Chondrocyte (in vitro differentiated cells): ENCODE results near the gene ARID4B. TPM values are rescaled to one million over a fixed set of nuclear protein-coding genes. Genes with fewer than 3 reads are reported as not detected.

Experiments
- DNase-seq: peaks from one replicate; pipeline ENCODE4 v3.0.0; 2021; ENCODE audit warnings: mixed read lengths, low spot score
- H3K27ac Mint-ChIP-seq: one replicate; pipeline ENCODE4 v1.8.0; 2021; ENCODE audit warnings: mild to moderate bottlenecking, moderate library complexity, mixed read lengths; ENCODE audit not compliant: unreplicated experiment
- H3K27me3 Mint-ChIP-seq: 2 replicates; pipeline ENCODE4 v1.8.0; 2021; ENCODE audit warnings: low read depth, mixed read lengths
- H3K36me3 Mint-ChIP-seq: 2 replicates; pipeline ENCODE4 v1.8.0; 2021; ENCODE audit warnings: low read depth, mixed read lengths
- H3K4me1 Mint-ChIP-seq: 2 replicates; pipeline ENCODE4 v1.8.0; 2021; ENCODE audit warnings: low read depth, mild to moderate bottlenecking, mixed read lengths
- H3K4me3 Mint-ChIP-seq: one replicate; pipeline ENCODE4 v1.8.0; 2021; ENCODE audit warnings: mild to moderate bottlenecking, moderate library complexity, mixed read lengths; ENCODE audit not compliant: unreplicated experiment
- H3K9me3 Mint-ChIP-seq: 2 replicates; pipeline ENCODE4 v1.8.0; 2021; ENCODE audit warnings: low read depth, mixed read lengths
- CTCF ChIP-seq: fragments of 200-600 bp; sonication (generic); IDR thresholded peaks from 2 replicates; pipeline ENCODE4 v1.5.0; 2021; ENCODE audit warnings: antibody characterized with exemption, mild to moderate bottlenecking, moderate library complexity
- total RNA-seq: library from RNA; stranded (reverse); gene quantifications from 3 replicates; pipeline ENCODE4 v1.2.1, GENCODE V29; 2021

The ARID4B gene
- total RNA-seq, 1 donor from 2014 or later, result 26.5 TPM

DNA sequence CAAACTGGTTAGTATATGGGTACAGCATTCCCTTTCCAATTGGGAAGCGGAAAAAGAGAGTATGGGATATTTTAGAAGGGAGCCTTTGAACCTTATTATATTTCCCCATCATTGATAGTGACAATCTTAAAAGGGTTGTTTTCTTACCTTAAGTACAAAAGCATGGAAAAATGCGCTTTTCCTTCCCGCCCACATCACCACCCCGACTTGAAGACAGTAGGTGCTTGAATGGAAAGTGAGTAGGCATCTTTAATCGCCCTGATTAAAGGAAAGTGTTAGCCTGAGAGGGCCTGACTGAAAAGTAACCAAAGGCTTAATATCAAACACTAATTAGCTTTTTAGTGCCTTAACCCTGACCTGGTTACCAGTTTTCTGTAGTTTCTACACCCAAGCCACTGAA lies 15.7 kb upstream of the ARID4B start:
- H3K36me3 Mint-ChIP-seq, result peaks cover 13% of the 10 kb centered on the region
- no peaks in the 10 kb centered on the region for H3K4me1 Mint-ChIP-seq
- H3K27ac Mint-ChIP-seq, result no peak overlapping the region
- no peak overlapping the region for H3K4me3 Mint-ChIP-seq
- no peak for TF ChIP-seq CTCF
- H3K27me3 Mint-ChIP-seq, result no peaks in the 10 kb centered on the region
- H3K9me3 Mint-ChIP-seq, result no peaks in the 10 kb centered on the region
- no peak for DNase-seq

GRCh38 chr1:235342471-235342870 lies 14.5 kb upstream of the ARID4B start:
- TF ChIP-seq CTCF, result no peak
- peaks cover 14% of the 10 kb centered on the region for H3K36me3 Mint-ChIP-seq
- no peak overlapping the region for H3K27ac Mint-ChIP-seq
- no peak overlapping the region for H3K4me3 Mint-ChIP-seq
- H3K4me1 Mint-ChIP-seq, result no peaks in the 10 kb centered on the region
- no peak for DNase-seq
- H3K27me3 Mint-ChIP-seq, result no peaks in the 10 kb centered on the region
- no peaks in the 10 kb centered on the region for H3K9me3 Mint-ChIP-seq

DNA sequence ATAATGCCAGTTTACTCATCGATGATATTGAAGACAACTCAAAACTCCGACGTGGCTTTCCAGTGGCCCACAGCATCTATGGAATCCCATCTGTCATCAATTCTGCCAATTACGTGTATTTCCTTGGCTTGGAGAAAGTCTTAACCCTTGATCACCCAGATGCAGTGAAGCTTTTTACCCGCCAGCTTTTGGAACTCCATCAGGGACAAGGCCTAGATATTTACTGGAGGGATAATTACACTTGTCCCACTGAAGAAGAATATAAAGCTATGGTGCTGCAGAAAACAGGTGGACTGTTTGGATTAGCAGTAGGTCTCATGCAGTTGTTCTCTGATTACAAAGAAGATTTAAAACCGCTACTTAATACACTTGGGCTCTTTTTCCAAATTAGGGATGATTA lies 14.1 kb upstream of the ARID4B start:
- Mint-ChIP-seq H3K27ac (no peak overlapping the region), H3K36me3 (peaks cover 14% of the 10 kb centered on the region), H3K9me3 (no peaks in the 10 kb centered on the region), H3K4me3 (no peak overlapping the region), H3K27me3 (no peaks in the 10 kb centered on the region), H3K4me1 (peaks cover under 1% of the 10 kb centered on the region)
- no peak for DNase-seq
- no peak for TF ChIP-seq CTCF

GRCh38 chr1:235341334-235341733 lies 13.4 kb upstream of the ARID4B start:
- H3K36me3 Mint-ChIP-seq, result peaks cover 16% of the 10 kb centered on the region
- H3K4me3 Mint-ChIP-seq, result no peak overlapping the region
- H3K27ac Mint-ChIP-seq, result no peak overlapping the region
- DNase-seq, result no peak
- H3K9me3 Mint-ChIP-seq, result no peaks in the 10 kb centered on the region
- no peaks in the 10 kb centered on the region for H3K27me3 Mint-ChIP-seq
- H3K4me1 Mint-ChIP-seq, result peaks cover 6% of the 10 kb centered on the region
- TF ChIP-seq CTCF, result no peak

DNA sequence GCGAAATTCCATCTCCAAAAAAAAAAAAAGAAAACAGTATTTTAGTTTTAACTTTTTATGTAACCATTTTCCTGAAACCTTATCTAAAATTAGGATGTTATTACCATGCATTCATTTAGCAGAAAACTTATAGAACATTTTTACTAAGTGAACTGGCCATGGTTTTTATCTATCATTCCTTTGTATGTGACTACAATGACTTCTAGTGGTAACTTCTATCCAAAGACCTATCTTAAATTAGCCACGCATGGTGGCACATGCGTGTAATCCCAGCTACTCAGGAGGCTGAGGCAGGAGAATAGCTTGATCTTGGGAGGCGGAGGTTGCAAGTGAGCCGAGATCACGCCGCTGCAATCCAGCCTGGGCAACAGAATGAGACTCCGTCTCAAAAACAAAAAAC lies 11.8 kb upstream of the ARID4B start:
- Mint-ChIP-seq H3K4me3 (no peak overlapping the region), H3K27ac (no peak overlapping the region), H3K27me3 (no peaks in the 10 kb centered on the region), H3K9me3 (no peaks in the 10 kb centered on the region), H3K4me1 (peaks cover 6% of the 10 kb centered on the region), H3K36me3 (peaks cover 10% of the 10 kb centered on the region)
- TF ChIP-seq CTCF, result peak; percentile 41
- DNase-seq, result no peak
